ENCODE measurements around the gene C18orf54.
"Not testable (repeated sequence)": the region's sequence is repeated elsewhere in the genome, so short reads cannot be mapped to it uniquely, and the experiment has no call there.

The C18orf54 gene

GRCh38 chr18:54357660-54358494 lies at the start of gene C18orf54, which contains the start of gene STARD6:
TSS of gene C18orf54 (plus strand) at chr18:54357906. CDS start at chr18:54360573, 2,667 bp downstream.
TSS of gene STARD6 (minus strand) at chr18:54357858. CDS start at chr18:54354573, 3,285 bp downstream.
- peak; percentile 77 for DNase-seq

GRCh38 chr18:54309564-54309963 lies 48.1 kb upstream of the C18orf54 start:
- DNase-seq, result not testable (repeated sequence)

- no peak for DNase-seq
Observed at GRCh38 chr18:54316071-54316820, 41.5 kb upstream of the C18orf54 start.

- DNase-seq, result no peak
Observed at GRCh38 chr18:54323561-54323960, 34.1 kb upstream of the C18orf54 start.

- DNase-seq, result no peak
Observed at GRCh38 chr18:54323970-54324369, 33.7 kb upstream of the C18orf54 start.

- DNase-seq, result no peak
Observed at GRCh38 chr18:54327818-54328217, 29.9 kb upstream of the C18orf54 start.

GRCh38 chr18:54329787-54330186 lies 27.9 kb upstream of the C18orf54 start:
- DNase-seq, result no peak

GRCh38 chr18:54330768-54331548 lies 26.7 kb upstream of the C18orf54 start:
- DNase-seq, result no peak

- no peak for DNase-seq
Observed at GRCh38 chr18:54335638-54336173, 22.0 kb upstream of the C18orf54 start.

- no peak for DNase-seq
Observed at GRCh38 chr18:54338230-54338629, 19.5 kb upstream of the C18orf54 start.

- DNase-seq, result no peak
Observed at GRCh38 chr18:54351186-54351585, 6.5 kb upstream of the C18orf54 start.

- DNase-seq, result peak; percentile 36
Observed at GRCh38 chr18:54357082-54357659, 535 bp upstream of the C18orf54 start.

- DNase-seq, result peak; percentile 46
Observed at GRCh38 chr18:54358495-54359040, 862 bp downstream of the C18orf54 start.

GRCh38 chr18:54359233-54359632 lies 1.5 kb downstream of the C18orf54 start:
- no peak for DNase-seq

- DNase-seq, result no peak
Observed at GRCh38 chr18:54360406-54360805, 2.7 kb downstream of the C18orf54 start.

GRCh38 chr18:54378057-54378456 lies 20.4 kb downstream of the C18orf54 start:
- no peak for DNase-seq

GRCh38 chr18:54381640-54382039 lies 23.9 kb downstream of the C18orf54 start:
- no peak for DNase-seq

GRCh38 chr18:54382076-54382475 lies 24.4 kb downstream of the C18orf54 start:
- DNase-seq, result no peak

GRCh38 chr18:54382733-54383252 lies 25.1 kb downstream of the C18orf54 start:
- no peak for DNase-seq

- no peak for DNase-seq
Observed at GRCh38 chr18:54386043-54386442, 28.3 kb downstream of the C18orf54 start.

GRCh38 chr18:54386800-54387495 lies 29.2 kb downstream of the C18orf54 start:
- not testable (repeated sequence) for DNase-seq
